ENCODE measurements around the gene STARD4. TPM values are rescaled to one million over a fixed set of nuclear protein-coding genes. Genes with fewer than 3 reads are reported as not detected.

Gene STARD4
- total RNA-seq: 1 to 10 TPM; 2.2 to 6.4 (median 3.2) TPM

GRCh38 chr5:111512375-111513130 is at the start of gene STARD4:
Gene STARD4, minus strand, starts transcription at chr5:111512535. Its CDS starts 5,102 bp downstream, at chr5:111507433.
- no peaks in the 10 kb centered on the region for H3K36me3 ChIP-seq
- peak within 1 kb of the TSS; percentile 86 for H3K4me3 ChIP-seq
- H3K9me3 ChIP-seq: no peaks in the 10 kb centered on the region
- peak in 2 of 3 donors; percentile 83 to 86 for TF ChIP-seq POLR2AphosphoS5 (IDR thresholded peaks at IDR 0.05)
- no peak for TF ChIP-seq EP300 (IDR thresholded peaks at IDR 0.05)
- TF ChIP-seq POLR2A (IDR thresholded peaks at IDR 0.05): peak in 1 of 2 donors; percentile 47
- peaks cover 22% of the 10 kb centered on the region for H3K4me1 ChIP-seq
- 0% methylated on average over 18 of the region's 41 CpGs for WGBS
- DNase-seq (ENCODE audit: low spot score in 2 of 2): peak; percentile 94 to 95
- H3K27me3 ChIP-seq: no peaks in the 10 kb centered on the region
- H3K27ac ChIP-seq: peak within 1 kb of the TSS; percentile 78

DNA sequence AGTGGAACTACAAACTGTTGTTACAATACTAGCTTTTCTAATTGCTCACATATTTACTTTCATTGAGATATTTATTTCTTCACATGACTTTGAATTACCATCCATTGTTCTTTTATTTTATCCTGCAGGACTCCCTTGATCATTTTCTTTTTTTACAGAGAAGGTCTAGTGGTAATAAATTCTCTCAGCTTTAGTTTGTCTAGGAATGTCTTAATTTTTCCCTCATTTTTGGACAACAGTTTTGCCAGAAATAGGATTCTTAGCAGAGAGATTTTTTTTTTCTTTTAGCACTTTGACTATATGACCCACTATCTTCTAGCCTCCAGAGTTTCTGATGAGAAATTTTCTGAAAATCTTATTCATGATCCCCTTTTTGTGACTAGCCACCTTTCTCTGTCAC is 47.3 kb upstream of the STARD4 start:
- no peak for DNase-seq (ENCODE audit: low spot score in 2 of 2)
- H3K27me3 ChIP-seq: no peaks in the 10 kb centered on the region
- H3K4me1 ChIP-seq: no peaks in the 10 kb centered on the region
- TF ChIP-seq EP300 (IDR thresholded peaks at IDR 0.05): no peak
- TF ChIP-seq POLR2A (IDR thresholded peaks at IDR 0.05): no peak
- no peak for TF ChIP-seq POLR2AphosphoS5 (IDR thresholded peaks at IDR 0.05)
- TF ChIP-seq CTCF (IDR thresholded peaks at IDR 0.05): no peak
- no peak overlapping the region for H3K4me3 ChIP-seq
- H3K36me3 ChIP-seq: no peaks in the 10 kb centered on the region
- no peak overlapping the region for H3K27ac ChIP-seq
- no peaks in the 10 kb centered on the region for H3K9me3 ChIP-seq

DNA sequence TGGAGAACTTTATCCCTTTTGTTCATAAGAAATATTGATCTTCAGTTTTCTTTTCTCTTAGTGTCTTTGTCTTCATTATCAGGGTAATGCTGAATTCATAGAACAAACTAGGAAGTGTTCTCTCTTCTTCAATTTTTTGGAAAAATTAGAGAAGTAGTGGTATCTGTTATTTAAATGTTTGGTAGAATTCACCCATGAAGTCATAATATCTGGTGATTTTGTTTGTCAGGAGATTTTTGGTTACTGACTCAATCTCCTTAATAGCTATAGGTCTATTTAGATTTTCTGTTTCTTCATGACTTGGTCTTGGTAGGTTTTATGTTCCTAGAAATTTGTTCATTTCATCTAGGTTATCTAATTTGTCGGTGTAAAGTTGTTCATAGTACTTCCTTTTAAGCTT is 45.4 kb upstream of the STARD4 start:
- H3K27me3 ChIP-seq: no peaks in the 10 kb centered on the region
- no peak for TF ChIP-seq EP300 (IDR thresholded peaks at IDR 0.05)
- no peak for TF ChIP-seq POLR2AphosphoS5 (IDR thresholded peaks at IDR 0.05)
- TF ChIP-seq POLR2A (IDR thresholded peaks at IDR 0.05): no peak
- no peak for TF ChIP-seq CTCF (IDR thresholded peaks at IDR 0.05)
- no peaks in the 10 kb centered on the region for H3K36me3 ChIP-seq
- H3K4me1 ChIP-seq: no peaks in the 10 kb centered on the region
- 95% methylated on average over 1 of the region's 1 CpG for WGBS
- H3K4me3 ChIP-seq: no peak overlapping the region
- H3K27ac ChIP-seq: no peak overlapping the region
- DNase-seq (ENCODE audit: low spot score in 2 of 2): no peak
- H3K9me3 ChIP-seq: no peaks in the 10 kb centered on the region

GRCh38 chr5:111557111-111557510 is 44.8 kb upstream of the STARD4 start:
- Histone ChIP-seq H3K27me3 (no peaks in the 10 kb centered on the region), H3K9me3 (no peaks in the 10 kb centered on the region), H3K27ac (no peak overlapping the region), H3K36me3 (no peaks in the 10 kb centered on the region), H3K4me3 (no peak overlapping the region), H3K4me1 (peaks cover 2% of the 10 kb centered on the region)
- TF ChIP-seq POLR2A (IDR thresholded peaks at IDR 0.05): no peak
- no peak for TF ChIP-seq CTCF (IDR thresholded peaks at IDR 0.05)
- no peak for TF ChIP-seq EP300 (IDR thresholded peaks at IDR 0.05)
- no peak for TF ChIP-seq POLR2AphosphoS5 (IDR thresholded peaks at IDR 0.05)
- no peak for DNase-seq (ENCODE audit: low spot score in 2 of 2)
- 95% methylated on average over 1 of the region's 1 CpG for WGBS

- Histone ChIP-seq H3K27ac (no peak overlapping the region), H3K36me3 (no peaks in the 10 kb centered on the region), H3K9me3 (no peaks in the 10 kb centered on the region), H3K4me1 (peaks cover 5% of the 10 kb centered on the region), H3K4me3 (no peak overlapping the region), H3K27me3 (no peaks in the 10 kb centered on the region)
- DNase-seq (ENCODE audit: low spot score in 2 of 2): no peak
- TF ChIP-seq CTCF (IDR thresholded peaks at IDR 0.05) (no peak), EP300 (IDR thresholded peaks at IDR 0.05) (no peak), POLR2A (IDR thresholded peaks at IDR 0.05) (no peak), POLR2AphosphoS5 (IDR thresholded peaks at IDR 0.05) (no peak)
- 77% methylated on average over 3 of the region's 3 CpGs for WGBS
Measured at GRCh38 chr5:111556501-111556900, 44.2 kb upstream of the STARD4 start.
